IPS-20b (cell line): Measurements from ENCODE around the gene MGAT1.

ENCODE experiments used
- H3K27ac ChIP-seq: one replicate; pipeline ENCODE4 v1.5.1; 2013; ENCODE audit warnings: low read length
- H3K27me3 ChIP-seq: 2 replicates; pipeline ENCODE4 v1.6.1; 2013; ENCODE audit warnings: mild to moderate bottlenecking, low read length, inconsistent platforms; ENCODE audit not compliant: insufficient read depth
- H3K36me3 ChIP-seq: 2 replicates; pipeline ENCODE4 v1.6.1; 2013; ENCODE audit warnings: low read depth, mild to moderate bottlenecking, inconsistent platforms, low read length, moderate library complexity; ENCODE audit not compliant: insufficient read depth
- H3K4me1 ChIP-seq: 2 replicates; pipeline ENCODE4 v1.6.1; 2013; ENCODE audit warnings: mild to moderate bottlenecking, control low read depth, inconsistent platforms, low read length, moderate library complexity; ENCODE audit not compliant: insufficient read depth
- H3K4me3 ChIP-seq: 2 replicates; pipeline ENCODE4 v1.5.1; 2013; ENCODE audit warnings: mild to moderate bottlenecking, low read length, inconsistent platforms
- H3K9ac ChIP-seq: 2 replicates; pipeline ENCODE4 v1.6.1; 2013; ENCODE audit warnings: low read depth, mild to moderate bottlenecking, inconsistent platforms, low read length, moderate library complexity
- H3K9me3 ChIP-seq: 2 replicates; pipeline ENCODE4 v1.6.1; 2013; ENCODE audit warnings: mild to moderate bottlenecking, low read depth, low read length, inconsistent platforms; ENCODE audit not compliant: insufficient read depth

MGAT1 gene

GRCh38 chr5:180799902-180800801 is 2.5 kb downstream of the MGAT1 start:
- Histone ChIP-seq H3K4me3 (no peak overlapping the region), H3K9me3 (no peaks in the 10 kb centered on the region), H3K27ac (no peak overlapping the region), H3K27me3 (no peaks in the 10 kb centered on the region), H3K9ac (no peak overlapping the region), H3K36me3 (peaks cover 24% of the 10 kb centered on the region; the same call in 1 of the 2 replicates), H3K4me1 (peaks cover 21% of the 10 kb centered on the region)

- Histone ChIP-seq H3K9ac (no peak overlapping the region), H3K36me3 (peaks cover 22% of the 10 kb centered on the region; the same call in 1 of the 2 replicates)
These were observed 3.4 kb downstream of the MGAT1 start for GRCh38 chr5:180799194-180799593.

GRCh38 chr5:180798193-180798592 is 4.4 kb downstream of the MGAT1 start:
- Histone ChIP-seq H3K27me3 (no peaks in the 10 kb centered on the region), H3K4me1 (peaks cover 17% of the 10 kb centered on the region), H3K27ac (no peak overlapping the region), H3K9ac (no peak overlapping the region), H3K9me3 (no peaks in the 10 kb centered on the region), H3K4me3 (no peak overlapping the region), H3K36me3 (peaks cover 22% of the 10 kb centered on the region; the same call in 1 of the 2 replicates)

More at GRCh38 chr5:180799194-180799593, 3.4 kb downstream of the MGAT1 start:
- Histone ChIP-seq H3K27me3 (no peaks in the 10 kb centered on the region), H3K9me3 (no peaks in the 10 kb centered on the region), H3K4me1 (peaks cover 21% of the 10 kb centered on the region), H3K27ac (no peak overlapping the region), H3K4me3 (no peak overlapping the region)

- Histone ChIP-seq H3K4me3 (no peak overlapping the region), H3K9ac (no peak overlapping the region), H3K27me3 (no peaks in the 10 kb centered on the region), H3K27ac (no peak overlapping the region), H3K36me3 (peaks cover 22% of the 10 kb centered on the region; the same call in 1 of the 2 replicates), H3K4me1 (peaks cover 17% of the 10 kb centered on the region), H3K9me3 (no peaks in the 10 kb centered on the region)
These were observed 5.1 kb downstream of the MGAT1 start for GRCh38 chr5:180797256-180798192.

GRCh38 chr5:180795771-180796313 is 6.8 kb downstream of the MGAT1 start:
- H3K9ac ChIP-seq: no peak overlapping the region
- no peaks in the 10 kb centered on the region for H3K9me3 ChIP-seq
- peaks cover 36% of the 10 kb centered on the region; the same call in 1 of the 2 replicates for H3K36me3 ChIP-seq

GRCh38 chr5:180792965-180793287 is 9.7 kb downstream of the MGAT1 start:
- Histone ChIP-seq H3K36me3 (peaks cover 30% of the 10 kb centered on the region; the same call in 1 of the 2 replicates), H3K9me3 (no peaks in the 10 kb centered on the region), H3K27me3 (no peaks in the 10 kb centered on the region), H3K27ac (no peak overlapping the region), H3K4me3 (no peak overlapping the region), H3K9ac (no peak overlapping the region), H3K4me1 (peaks cover 4% of the 10 kb centered on the region)

More at GRCh38 chr5:180795771-180796313, 6.8 kb downstream of the MGAT1 start:
- Histone ChIP-seq H3K27ac (no peak overlapping the region), H3K4me3 (no peak overlapping the region), H3K27me3 (no peaks in the 10 kb centered on the region), H3K4me1 (peaks cover 7% of the 10 kb centered on the region; the same call in 1 of the 2 replicates)

- Histone ChIP-seq H3K4me1 (peaks cover 9% of the 10 kb centered on the region), H3K9ac (no peak overlapping the region), H3K4me3 (no peak overlapping the region), H3K27me3 (no peaks in the 10 kb centered on the region), H3K9me3 (no peaks in the 10 kb centered on the region), H3K27ac (no peak overlapping the region), H3K36me3 (peaks cover 30% of the 10 kb centered on the region; the same call in 1 of the 2 replicates)
These were observed 10.2 kb downstream of the MGAT1 start for GRCh38 chr5:180792287-180792964.

GRCh38 chr5:180791611-180792213 is 10.9 kb downstream of the MGAT1 start:
- Histone ChIP-seq H3K4me3 (no peak overlapping the region), H3K9ac (no peak overlapping the region), H3K4me1 (peaks cover 16% of the 10 kb centered on the region), H3K27me3 (no peaks in the 10 kb centered on the region), H3K36me3 (peaks cover 30% of the 10 kb centered on the region; the same call in 1 of the 2 replicates), H3K27ac (no peak overlapping the region), H3K9me3 (no peaks in the 10 kb centered on the region)

- Histone ChIP-seq H3K27ac (no peak overlapping the region), H3K9me3 (no peaks in the 10 kb centered on the region), H3K9ac (no peak overlapping the region), H3K4me3 (no peak overlapping the region), H3K27me3 (no peaks in the 10 kb centered on the region), H3K4me1 (peaks cover 24% of the 10 kb centered on the region), H3K36me3 (peaks cover 29% of the 10 kb centered on the region; the same call in 1 of the 2 replicates)
These were observed 12.1 kb downstream of the MGAT1 start for GRCh38 chr5:180790524-180790923.

GRCh38 chr5:180790020-180790419 is 12.6 kb downstream of the MGAT1 start:
- Histone ChIP-seq H3K9me3 (no peaks in the 10 kb centered on the region), H3K27ac (no peak overlapping the region), H3K4me3 (no peak overlapping the region), H3K9ac (no peak overlapping the region), H3K27me3 (no peaks in the 10 kb centered on the region), H3K36me3 (peaks cover 26% of the 10 kb centered on the region; the same call in 1 of the 2 replicates), H3K4me1 (peaks cover 29% of the 10 kb centered on the region; the same call in 1 of the 2 replicates)
